Progenitor cell of endocrine pancreas (in vitro differentiated cells): ENCODE measurements around the gene ANO2. TPM values are rescaled to one million over a fixed set of nuclear protein-coding genes. Genes with fewer than 3 reads are reported as not detected.
"Not testable (repeated sequence)": the region's sequence is repeated elsewhere in the genome, so short reads cannot be mapped to it uniquely, and the experiment has no call there.

ENCODE experiments used
- DNase-seq: peaks from one replicate; pipeline ENCODE4 v3.0.0; 2021; ENCODE audit warnings: low spot score; ENCODE audit not compliant: unreplicated experiment
- H3K27ac Mint-ChIP-seq: 2 replicates; pipeline ENCODE4 v1.8.0; 2021; ENCODE audit warnings: mild to moderate bottlenecking, moderate library complexity, mixed read lengths
- H3K27me3 Mint-ChIP-seq: 2 replicates; pipeline ENCODE4 v1.8.0; 2021; ENCODE audit warnings: mixed read lengths
- H3K36me3 Mint-ChIP-seq: 2 replicates; pipeline ENCODE4 v1.8.0; 2022; ENCODE audit warnings: mixed read lengths; ENCODE audit not compliant: insufficient read depth
- H3K4me1 Mint-ChIP-seq: 2 replicates; pipeline ENCODE4 v1.8.0; 2021; ENCODE audit warnings: low read depth, mixed read lengths
- H3K4me3 Mint-ChIP-seq: 2 replicates; pipeline ENCODE4 v1.8.0; 2021; ENCODE audit warnings: low read depth, mild to moderate bottlenecking, moderate library complexity, mixed read lengths
- H3K9me3 Mint-ChIP-seq: 2 replicates; pipeline ENCODE4 v1.8.0; 2021; ENCODE audit warnings: low read depth, mixed read lengths
- total RNA-seq: library from RNA; stranded (reverse); gene quantifications from 2 replicates; pipeline ENCODE4 v1.2.1, GENCODE V29; 2021
- TF ChIP-seq, protein P1 (sequence below): fragments of 200-600 bp; sonication (generic); IDR thresholded peaks from one replicate; pipeline ENCODE4 v1.5.0; 2021; ENCODE audit warnings: antibody characterized with exemption, mild to moderate bottlenecking; ENCODE audit not compliant: unreplicated experiment

The ANO2 gene
- total RNA-seq, 1 donor from 2014 or later = 2.8 TPM

DNA sequence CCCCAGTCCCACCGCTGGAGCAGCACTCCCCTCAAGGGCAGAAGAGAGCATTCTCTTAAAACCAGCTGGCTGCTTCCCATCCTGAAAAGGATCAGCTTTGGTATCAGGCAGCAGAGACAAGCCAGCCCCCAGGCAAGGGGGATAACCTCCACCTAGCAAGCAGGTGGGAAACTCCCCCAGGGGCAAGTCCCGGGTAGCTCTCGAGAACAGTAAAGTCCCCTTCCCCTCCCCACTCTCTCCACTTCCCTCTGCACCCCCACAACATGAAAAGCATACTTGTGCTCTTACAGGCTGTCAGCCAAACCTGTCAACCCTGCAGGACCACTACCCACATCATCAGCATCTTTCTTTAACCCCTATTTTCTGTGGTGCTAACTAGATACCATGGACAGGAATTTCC is 259.1 kb downstream of the ANO2 start:
- H3K27me3 Mint-ChIP-seq = peaks cover 40% of the 10 kb centered on the region
- TF ChIP-seq, protein P1, sequence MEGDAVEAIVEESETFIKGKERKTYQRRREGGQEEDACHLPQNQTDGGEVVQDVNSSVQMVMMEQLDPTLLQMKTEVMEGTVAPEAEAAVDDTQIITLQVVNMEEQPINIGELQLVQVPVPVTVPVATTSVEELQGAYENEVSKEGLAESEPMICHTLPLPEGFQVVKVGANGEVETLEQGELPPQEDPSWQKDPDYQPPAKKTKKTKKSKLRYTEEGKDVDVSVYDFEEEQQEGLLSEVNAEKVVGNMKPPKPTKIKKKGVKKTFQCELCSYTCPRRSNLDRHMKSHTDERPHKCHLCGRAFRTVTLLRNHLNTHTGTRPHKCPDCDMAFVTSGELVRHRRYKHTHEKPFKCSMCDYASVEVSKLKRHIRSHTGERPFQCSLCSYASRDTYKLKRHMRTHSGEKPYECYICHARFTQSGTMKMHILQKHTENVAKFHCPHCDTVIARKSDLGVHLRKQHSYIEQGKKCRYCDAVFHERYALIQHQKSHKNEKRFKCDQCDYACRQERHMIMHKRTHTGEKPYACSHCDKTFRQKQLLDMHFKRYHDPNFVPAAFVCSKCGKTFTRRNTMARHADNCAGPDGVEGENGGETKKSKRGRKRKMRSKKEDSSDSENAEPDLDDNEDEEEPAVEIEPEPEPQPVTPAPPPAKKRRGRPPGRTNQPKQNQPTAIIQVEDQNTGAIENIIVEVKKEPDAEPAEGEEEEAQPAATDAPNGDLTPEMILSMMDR = no peak

DNA sequence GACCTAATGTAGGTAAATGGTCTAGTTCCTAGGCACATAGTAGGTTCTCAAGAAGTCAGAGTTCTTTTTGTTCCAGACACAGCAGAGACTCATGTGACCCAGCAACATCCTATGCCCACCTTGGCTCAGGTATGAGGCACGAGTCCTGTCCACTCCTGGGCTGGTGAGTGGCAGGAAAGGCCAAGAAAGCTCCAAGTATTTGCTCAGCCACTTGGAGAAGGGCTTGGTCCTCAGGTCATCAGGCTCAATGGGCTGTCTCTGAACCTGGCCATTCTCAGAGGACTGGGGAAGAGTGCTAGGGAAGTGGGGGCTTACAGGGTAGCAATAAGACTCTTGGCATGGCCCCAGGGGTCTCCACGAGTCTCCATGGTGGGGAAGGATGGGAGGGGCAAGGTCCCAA is 260.1 kb downstream of the ANO2 start:
- H3K36me3 Mint-ChIP-seq = no peaks in the 10 kb centered on the region
- H3K4me1 Mint-ChIP-seq = peaks cover 16% of the 10 kb centered on the region
- H3K27me3 Mint-ChIP-seq = peaks cover 44% of the 10 kb centered on the region
- TF ChIP-seq, protein P1 = no peak
- H3K9me3 Mint-ChIP-seq = no peaks in the 10 kb centered on the region
- H3K4me3 Mint-ChIP-seq = no peak overlapping the region
- H3K27ac Mint-ChIP-seq = no peak overlapping the region
- DNase-seq = no peak

More for the DNA sequence above, 259.1 kb downstream of the ANO2 start:
- Mint-ChIP-seq H3K36me3 (no peaks in the 10 kb centered on the region), H3K9me3 (no peaks in the 10 kb centered on the region), H3K4me3 (no peak overlapping the region), H3K4me1 (peaks cover 7% of the 10 kb centered on the region), H3K27ac (no peak overlapping the region)
- no peak for DNase-seq

DNA sequence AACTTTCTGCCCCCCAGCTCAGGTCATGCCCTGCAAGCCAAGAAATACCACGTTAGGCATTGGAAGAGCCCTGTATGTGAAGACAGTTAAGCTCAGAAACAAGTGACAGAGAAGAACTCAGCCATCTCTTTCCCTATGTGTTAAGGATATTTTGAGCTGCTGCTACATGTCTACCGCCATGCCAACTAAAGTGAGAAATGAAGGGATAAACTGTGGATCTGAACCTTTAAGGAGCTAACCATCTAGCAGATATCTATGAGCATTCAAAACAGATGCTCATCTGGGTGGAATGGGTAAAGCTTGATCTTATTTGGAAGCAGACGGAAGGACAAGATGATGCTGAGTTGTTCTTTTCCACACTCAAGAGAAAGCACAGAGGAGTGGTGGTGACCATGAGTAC is 262.5 kb downstream of the ANO2 start:
- H3K4me1 Mint-ChIP-seq = peaks cover 14% of the 10 kb centered on the region
- H3K4me3 Mint-ChIP-seq = no peak overlapping the region
- H3K9me3 Mint-ChIP-seq = no peaks in the 10 kb centered on the region
- TF ChIP-seq, protein P1 = no peak
- H3K27ac Mint-ChIP-seq = no peak overlapping the region
- peaks cover 50% of the 10 kb centered on the region for H3K27me3 Mint-ChIP-seq
- no peak for DNase-seq
- no peaks in the 10 kb centered on the region for H3K36me3 Mint-ChIP-seq

DNA sequence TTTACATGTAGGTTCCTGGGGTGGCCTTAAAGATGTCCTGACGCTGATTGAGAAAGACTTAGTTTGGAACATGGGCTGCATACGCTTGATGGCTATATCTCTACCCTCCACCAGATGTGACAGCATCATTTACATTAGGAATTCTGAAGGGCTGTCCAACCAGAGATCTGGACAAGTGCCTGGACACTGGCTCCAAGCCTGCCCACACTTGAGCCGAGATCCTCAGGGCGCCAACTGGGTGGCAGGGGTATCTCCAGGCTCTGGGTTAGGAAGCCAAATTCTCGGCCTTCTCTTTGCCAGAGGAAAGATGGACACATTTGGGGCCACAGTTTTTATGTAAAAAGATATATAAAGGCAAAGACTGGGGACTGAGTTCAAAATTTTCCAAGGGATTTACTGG is 266.9 kb downstream of the ANO2 start:
- no peak overlapping the region for H3K4me3 Mint-ChIP-seq
- DNase-seq = no peak
- H3K4me1 Mint-ChIP-seq = peaks cover 19% of the 10 kb centered on the region
- H3K9me3 Mint-ChIP-seq = no peaks in the 10 kb centered on the region
- TF ChIP-seq, protein P1 = no peak
- H3K27ac Mint-ChIP-seq = no peak overlapping the region
- peaks cover 54% of the 10 kb centered on the region for H3K27me3 Mint-ChIP-seq
- no peaks in the 10 kb centered on the region for H3K36me3 Mint-ChIP-seq

DNA sequence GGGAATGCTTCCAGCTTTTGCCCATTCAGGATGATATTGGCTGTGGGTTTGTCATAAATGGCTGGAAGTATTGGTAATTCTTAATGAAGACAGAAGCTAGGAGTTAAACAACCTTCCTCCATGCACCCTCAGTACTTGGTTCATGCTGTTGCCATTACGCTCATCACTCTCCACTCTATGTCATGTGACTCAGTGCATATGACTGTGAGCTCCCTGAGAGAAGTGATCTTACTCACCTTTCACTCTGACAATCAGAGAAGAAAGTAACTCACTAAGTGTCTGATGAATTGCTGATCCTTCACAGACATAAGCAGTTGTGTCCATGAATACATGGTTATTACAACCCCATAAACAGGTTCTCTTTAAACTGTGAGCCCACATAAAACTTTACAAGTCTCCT is 275.4 kb downstream of the ANO2 start:
- DNase-seq, H3K27me3 Mint-ChIP-seq, H3K4me1 Mint-ChIP-seq, H3K4me3 Mint-ChIP-seq, H3K36me3 Mint-ChIP-seq, H3K27ac Mint-ChIP-seq, H3K9me3 Mint-ChIP-seq: not testable (repeated sequence)

DNA sequence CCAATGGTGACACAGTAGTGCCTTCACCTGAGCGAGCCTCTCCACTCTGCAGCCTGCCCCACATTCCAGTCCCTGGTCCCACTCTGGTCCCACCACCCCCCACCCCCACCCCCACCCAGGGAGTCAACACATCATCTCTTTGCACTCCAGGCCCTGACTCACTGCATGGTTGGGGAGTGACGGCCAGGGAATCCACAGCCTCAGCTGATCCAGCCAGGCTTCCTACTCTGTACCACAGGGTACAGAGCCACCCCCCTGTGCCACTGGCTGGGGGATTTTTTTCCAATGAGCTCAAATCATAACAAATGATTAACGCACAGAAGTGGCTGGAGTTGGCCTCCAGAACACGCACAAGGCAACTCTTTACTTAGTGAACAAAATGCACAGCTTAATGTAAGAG is 279.4 kb downstream of the ANO2 start:
- Mint-ChIP-seq H3K4me3 (no peak overlapping the region), H3K9me3 (peaks cover 4% of the 10 kb centered on the region), H3K36me3 (no peaks in the 10 kb centered on the region), H3K27me3 (peaks cover 7% of the 10 kb centered on the region), H3K4me1 (no peaks in the 10 kb centered on the region), H3K27ac (no peak overlapping the region)
- DNase-seq = no peak
- TF ChIP-seq, protein P1 = no peak
